GM19395 (cell line): ENCODE measurements around the gene BANP.
"Not testable (repeated sequence)": the region's sequence is repeated elsewhere in the genome, so short reads cannot be mapped to it uniquely, and the experiment has no call there.

Experiments used
- ATAC-seq: cut with Tn5 transposase; IDR thresholded peaks from one replicate; pipeline ENCODE4 v1.9.1; 2021; ENCODE audit warnings: mild to moderate bottlenecking, moderate library complexity; ENCODE audit not compliant: unreplicated experiment

The BANP gene

GRCh38 chr16:87990254-87990653, 39.0 kb downstream of the BANP start:
- ATAC-seq: not testable (repeated sequence)

GRCh38 chr16:87992142-87992541, 40.9 kb downstream of the BANP start:
- not testable (repeated sequence) for ATAC-seq

DNA sequence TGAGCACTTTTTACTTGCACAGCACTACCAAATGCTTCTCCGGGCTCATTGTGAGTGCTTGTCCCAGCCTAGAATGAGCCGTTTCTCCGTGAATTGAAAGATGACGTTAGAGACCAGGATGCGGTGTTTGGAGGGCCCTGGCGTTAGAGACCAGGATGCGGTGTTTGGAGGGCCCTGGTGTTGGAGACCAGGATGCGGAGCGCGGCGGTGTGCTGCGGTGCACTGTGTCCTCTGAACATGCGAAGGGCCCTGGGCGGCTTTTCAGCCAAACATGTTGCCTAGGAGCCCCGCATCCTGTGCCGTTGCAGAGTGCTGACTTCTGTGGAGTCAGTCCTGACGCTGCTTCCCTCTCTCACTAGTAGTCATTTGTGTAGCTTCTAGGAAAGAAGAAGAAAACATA, 42.7 kb downstream of the BANP start:
- no peak for ATAC-seq

DNA sequence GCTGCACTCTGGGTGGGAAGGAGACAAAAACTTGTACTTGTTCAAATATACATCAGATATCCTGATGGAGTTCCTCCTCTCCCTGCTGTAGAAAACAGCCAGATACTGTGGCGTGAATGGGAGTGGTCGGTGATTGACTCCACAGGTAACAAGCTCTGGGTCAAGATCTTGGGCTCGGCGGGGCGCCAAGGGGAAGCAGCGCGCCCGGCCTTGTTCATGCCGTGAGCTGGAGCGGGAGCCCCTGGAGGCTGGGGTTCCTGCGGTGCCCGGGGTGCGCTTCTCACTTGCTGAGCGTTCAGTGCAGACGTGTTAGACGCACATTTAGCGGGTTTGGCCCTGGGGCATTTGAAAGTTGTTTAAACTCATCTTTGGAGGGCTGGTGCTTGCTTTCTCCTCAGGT, 44.4 kb downstream of the BANP start:
- no peak for ATAC-seq

- ATAC-seq: no peak
Observed at GRCh38 chr16:87996962-87997880, 46.0 kb downstream of the BANP start.

GRCh38 chr16:87998184-87998793, 47.1 kb downstream of the BANP start:
- not testable (repeated sequence) for ATAC-seq

DNA sequence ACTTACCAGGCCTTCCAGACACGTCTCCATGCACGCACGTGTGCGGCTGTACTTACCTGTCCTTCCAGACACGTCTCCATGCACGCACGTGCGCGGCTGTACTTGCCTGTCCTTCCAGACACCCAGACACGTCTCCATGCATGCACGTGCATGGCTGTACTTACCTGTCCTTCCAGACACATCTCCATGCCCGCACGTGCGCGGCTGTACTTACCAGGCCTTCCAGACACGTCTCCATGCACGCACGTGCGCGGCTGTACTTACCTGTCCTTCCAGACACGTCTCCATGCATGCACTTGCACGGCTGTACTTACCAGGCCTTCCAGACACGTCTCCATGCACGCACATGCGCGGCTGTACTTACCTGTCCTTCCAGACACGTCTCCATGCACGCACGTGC, 47.8 kb downstream of the BANP start:
- ATAC-seq: not testable (repeated sequence)

DNA sequence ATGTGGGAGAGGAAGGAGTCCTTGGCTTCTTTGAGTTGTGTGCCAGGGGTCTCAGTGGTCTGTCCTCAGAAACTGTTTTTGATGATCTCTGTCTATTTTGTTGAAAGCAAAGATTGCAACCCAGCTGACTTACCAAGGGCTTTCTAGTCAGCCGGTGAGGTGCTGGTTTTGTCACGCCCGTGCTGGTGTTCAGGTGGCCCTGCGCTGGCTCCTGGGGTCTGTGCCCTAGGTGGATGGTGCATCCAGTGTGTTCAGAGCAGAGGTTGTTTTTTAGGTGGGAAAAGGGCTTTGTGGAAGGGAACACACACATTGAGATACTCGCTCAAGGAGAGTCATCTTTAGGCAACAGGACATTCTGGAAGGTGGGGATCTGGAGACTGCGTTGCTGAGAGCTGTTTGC, 51.0 kb downstream of the BANP start:
- ATAC-seq: no peak

DNA sequence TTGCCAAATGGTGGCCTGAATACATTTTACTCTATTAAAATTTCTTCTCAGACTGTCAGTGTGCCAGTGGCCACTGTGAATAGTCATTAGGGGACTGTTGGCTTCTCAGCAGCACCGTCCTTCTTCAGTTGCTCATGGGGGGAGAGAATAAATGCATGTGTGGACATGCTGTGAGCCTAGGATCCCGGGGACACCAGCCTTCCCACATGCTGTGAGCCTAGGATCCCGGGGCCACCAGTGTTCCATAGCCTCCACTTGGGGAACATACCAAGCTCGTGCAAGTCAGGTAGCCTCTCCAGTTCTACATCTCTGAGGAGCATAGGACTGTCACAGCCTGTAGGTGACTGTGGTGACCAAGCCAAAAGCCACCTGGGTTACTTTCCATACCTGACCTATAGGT, 51.5 kb downstream of the BANP start:
- ATAC-seq: no peak

DNA sequence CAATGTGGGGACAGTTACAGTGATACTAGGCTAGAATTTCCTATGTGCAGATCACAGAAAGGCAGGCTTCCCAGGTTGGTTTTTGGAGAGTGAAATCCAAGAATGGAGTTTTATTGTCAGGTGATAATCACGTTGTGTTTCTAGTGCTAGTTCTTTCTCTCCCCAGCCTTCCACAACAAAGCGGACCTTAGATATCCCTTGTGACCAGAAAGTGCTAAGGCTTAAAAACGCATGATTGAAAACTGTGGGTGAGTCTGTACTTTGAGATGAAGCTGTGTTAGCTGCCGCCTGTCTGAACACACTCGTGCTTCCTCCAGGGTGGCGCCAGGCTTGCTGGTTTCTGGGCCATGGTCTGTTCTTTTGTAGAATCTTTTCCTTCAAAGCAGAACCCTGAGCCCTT, 52.1 kb downstream of the BANP start:
- ATAC-seq: no peak

DNA sequence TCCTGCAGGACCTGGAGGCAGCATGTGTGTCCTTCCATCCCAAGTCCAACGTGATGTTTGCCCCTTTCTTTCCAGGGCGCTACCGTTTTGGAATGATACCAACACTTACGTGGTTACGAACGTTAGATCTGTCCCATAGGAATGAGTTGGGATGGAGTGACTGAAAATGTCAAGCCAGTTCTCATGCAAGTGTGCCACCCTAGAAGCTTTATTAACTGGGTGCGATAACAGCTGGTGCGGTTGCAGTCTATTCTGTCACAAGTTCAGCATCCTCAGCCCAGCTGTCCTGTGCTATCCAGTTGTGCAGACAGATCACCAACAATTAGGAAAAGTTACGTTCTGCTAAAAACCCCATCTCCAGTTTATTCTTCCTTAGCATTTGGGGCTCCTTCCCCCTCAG, 52.5 kb downstream of the BANP start:
- no peak for ATAC-seq

- ATAC-seq: no peak
Observed at GRCh38 chr16:88004391-88004790, 53.2 kb downstream of the BANP start.

- no peak for ATAC-seq
Observed at GRCh38 chr16:88005181-88005581, 53.9 kb downstream of the BANP start.

DNA sequence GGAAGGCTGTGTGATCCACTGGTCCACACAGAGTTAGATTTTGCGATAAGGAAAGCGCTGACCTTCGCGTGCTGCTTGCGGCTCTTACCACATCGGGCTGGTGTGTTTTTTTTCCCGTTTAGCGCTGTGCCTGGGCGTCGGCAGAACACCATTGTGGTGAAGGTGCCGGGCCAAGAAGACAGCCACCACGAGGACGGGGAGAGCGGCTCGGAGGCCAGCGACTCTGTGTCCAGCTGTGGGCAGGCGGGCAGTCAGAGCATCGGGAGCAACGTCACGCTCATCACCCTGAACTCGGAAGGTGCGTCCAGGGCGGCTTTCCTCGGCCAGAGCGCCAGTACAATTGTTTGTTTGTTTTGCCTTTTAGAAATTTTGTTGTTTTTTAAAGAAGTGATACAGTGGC, 54.7 kb downstream of the BANP start:
- no peak for ATAC-seq

- no peak for ATAC-seq
Observed at GRCh38 chr16:88007321-88007731, 56.1 kb downstream of the BANP start.

GRCh38 chr16:88008840-88009239, 57.6 kb downstream of the BANP start:
- ATAC-seq: no peak

DNA sequence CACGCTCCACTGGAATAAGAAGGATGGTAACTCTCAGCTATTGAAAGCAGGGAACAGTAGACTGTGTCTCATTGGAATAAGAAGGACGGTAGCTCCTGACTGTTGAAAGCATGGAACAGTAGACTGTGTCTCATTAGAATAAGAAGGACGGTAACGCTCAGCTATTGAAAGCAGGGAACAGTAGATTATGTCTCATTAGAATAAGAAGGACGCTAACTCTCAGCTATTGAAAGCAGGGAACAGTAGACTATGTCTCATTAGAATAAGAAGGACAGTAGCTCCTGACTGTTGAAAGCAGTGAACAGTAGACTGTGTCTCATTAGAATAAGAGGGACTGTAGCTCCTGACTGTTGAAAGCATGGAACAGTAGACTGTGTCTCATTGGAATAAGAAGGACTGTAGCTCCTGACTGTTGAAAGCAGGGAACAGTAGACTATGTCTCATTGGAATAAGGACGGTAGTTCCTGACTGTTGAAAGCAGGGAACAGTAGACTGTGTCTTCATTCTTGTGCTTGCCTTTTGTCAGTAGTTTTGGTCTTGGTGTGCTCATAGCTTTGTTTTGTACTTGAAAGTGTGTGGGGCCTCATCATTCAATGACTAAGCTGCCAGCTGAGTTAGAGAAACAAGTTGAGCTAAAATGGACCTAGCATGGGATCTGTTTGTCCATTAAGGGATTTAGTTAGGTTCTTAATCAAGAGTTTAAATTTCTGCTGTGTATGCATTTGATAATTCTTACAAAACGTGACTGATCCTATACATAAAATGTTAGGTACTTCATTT, 58.5 kb downstream of the BANP start:
- ATAC-seq: no peak

DNA sequence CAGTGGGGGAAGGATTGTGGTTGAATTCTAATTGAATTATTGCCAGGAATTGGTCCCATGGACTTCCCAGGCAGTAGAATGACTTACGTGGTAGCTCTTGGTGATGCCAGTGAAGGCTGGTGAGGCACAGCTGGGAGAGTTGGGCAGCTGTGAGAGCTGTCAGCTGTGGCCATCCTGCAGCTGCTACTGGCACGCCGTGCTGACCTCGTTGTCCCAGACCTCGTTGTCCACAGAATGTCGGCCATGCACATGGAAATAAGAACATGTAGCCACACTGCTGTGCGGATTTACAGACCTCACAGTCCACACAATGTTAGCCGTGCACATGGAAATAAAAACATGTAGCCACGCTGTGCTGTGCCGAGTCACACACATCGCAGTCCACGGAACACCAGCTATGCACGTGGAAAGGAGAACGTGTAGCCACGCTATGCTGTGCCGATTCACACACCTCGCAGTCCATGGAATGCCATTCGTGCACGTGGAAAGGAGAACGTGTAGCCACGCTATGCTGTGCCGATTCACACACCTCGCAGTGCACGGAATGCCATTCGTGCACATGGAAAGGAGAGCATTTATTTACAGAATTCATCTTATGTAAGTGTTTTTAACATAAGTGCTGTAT, 59.2 kb downstream of the BANP start:
- ATAC-seq: no peak

GRCh38 chr16:88010968-88011483, 59.8 kb downstream of the BANP start:
- no peak for ATAC-seq

GRCh38 chr16:88012360-88012759, 61.1 kb downstream of the BANP start:
- ATAC-seq: no peak

- no peak for ATAC-seq
Observed at GRCh38 chr16:88013091-88013609, 61.9 kb downstream of the BANP start.
